Amygdala (tissue), 56 donors: ENCODE measurements around the gene NOTCH1.
"Not testable (repeated sequence)": the region's sequence is repeated elsewhere in the genome, so short reads cannot be mapped to it uniquely, and the experiment has no call there.

ENCODE experiments used
- DNase-seq, 56 donors: peaks; one replicate each; lab custom pipeline; 2025; lab: John Stamatoyannopoulos, UW

NOTCH1 gene

DNA sequence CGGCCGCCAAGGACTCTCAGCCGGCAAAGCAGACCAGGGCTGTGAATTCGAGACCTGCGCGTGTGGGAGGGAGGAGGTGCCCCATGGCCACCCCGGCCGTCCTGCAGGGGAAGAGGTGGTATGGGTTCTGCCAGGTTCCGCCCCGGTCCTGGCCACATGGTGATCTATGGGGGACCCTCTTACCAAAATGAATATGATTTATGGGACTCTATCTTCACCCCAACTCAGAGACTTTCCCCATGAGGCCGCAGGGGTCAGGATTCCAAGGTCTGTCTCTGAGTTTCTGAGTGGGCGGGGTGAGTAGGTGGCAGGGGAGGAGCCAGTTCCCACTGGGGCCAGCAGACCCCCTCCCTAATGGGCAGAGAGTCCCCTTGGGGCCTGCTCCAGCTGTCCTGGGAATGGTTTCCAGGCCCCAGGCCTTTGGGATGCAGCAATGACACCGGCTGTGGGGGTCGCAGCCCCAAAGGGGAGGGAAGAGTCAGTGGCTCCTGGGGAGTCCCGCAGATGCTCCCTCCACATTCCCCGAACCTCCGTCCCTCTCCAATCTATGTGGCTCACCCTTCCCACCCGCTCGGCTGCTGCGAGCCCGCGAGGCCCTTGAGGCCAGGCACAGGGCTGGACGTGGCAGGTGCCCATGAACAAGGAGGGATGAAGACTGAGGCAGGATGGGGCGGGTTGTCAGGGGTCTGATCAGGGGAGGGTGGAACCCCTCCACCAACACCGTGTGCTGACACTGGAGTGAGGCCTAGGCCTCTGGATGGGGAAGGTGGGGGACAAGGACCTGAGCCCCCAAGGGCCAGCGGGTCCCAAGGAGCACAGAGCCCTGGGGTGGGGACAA, 20.1 kb upstream of the NOTCH1 start:
- no peak for DNase-seq

DNA sequence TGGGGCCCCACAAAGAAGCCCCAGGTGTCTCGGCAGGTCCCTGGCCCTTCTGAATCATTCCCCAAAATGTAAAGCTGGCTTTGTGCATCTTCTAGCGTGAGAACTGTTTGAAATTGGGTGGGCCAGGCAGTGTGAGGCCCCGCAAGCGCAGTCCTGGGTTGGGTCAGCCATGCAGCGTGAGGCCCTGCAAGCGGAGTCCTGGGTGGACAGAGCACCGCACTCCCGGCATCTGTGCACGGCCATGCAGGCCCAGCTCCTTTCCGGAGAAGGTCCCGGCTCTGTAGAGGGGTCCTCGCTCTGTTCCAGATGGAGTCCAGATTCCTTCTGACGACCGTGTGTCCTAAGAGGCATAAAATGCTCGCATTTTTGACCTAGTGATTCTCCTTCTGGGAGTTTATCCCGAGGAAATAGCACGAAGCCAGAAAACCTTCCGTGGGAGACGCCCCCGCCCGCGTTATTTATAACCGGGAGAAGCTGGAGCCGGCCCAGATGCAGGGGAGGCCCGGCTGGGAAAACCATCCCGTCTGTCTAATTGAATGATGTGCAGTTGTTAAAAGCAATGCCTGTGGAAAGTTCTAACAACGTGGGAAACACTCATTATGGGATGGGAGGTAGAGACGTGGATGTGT, 19.4 kb upstream of the NOTCH1 start:
- DNase-seq = peak in 8 of 56 donors; percentile 18 to 50 (median 36)

- DNase-seq = peak in 3 of 56 donors; percentile 18 to 39 (median 30)
These were observed 18.6 kb upstream of the NOTCH1 start for GRCh38 chr9:136564379-136564988.

- DNase-seq = no peak
These were observed 17.9 kb upstream of the NOTCH1 start for GRCh38 chr9:136563646-136564325.

DNA sequence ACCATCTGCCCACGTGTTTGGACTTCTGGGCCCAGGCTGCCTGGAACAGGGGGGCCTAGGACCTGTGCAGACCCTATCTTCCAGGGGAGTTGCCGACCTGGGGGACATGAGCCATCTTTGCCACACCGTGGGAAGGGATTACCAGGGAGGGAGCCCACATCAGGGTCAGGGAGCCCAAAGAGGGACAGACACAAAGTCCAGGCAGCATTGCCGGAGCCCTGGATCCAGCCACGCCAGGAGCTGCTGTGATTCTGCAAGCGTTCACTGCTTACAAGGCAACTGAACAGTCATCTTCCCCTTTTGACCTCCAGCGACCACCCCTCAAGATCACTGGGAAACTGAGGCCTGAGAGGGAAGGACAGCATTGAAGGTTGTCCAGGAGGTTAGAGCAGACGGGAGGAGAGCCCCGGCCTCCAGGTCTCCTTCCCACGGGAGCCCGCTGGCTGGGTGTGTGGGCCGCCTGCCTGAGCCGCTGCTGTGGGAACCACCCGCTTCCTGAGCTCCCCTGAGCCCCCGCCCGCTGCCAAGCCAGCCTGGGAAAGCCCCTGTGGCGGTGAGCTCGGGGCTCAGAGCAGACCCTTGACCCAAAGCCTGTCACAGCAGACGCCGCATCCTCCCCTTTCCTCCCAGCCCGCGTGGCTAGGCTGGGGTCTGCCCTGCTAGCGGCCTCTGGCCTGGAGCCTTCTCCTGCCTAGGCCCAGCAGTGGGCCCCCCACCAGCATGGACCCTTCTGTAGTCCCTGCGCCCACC, 17.1 kb upstream of the NOTCH1 start:
- DNase-seq = no peak

GRCh38 chr9:136561779-136562178, 15.9 kb upstream of the NOTCH1 start:
- no peak for DNase-seq

DNA sequence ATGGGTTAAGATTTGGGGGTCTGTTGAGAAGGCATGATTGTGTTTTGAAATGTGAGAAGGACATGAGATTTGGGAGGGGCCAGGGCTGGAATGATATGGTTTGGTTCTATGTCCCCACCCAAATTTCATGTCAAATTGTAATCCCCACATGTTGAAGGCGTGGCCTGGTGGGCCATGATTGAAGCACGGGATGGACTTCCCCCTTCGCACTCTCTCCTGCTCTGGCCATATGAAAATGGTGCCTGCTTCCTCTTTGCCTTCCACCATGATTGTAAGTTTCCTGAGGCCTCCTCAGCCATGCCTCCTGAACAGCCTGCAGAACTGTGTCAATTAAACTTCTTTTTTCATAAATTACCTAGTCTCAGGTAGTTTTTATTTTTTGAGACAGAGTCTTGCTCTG, 14.7 kb upstream of the NOTCH1 start:
- DNase-seq = no peak

DNA sequence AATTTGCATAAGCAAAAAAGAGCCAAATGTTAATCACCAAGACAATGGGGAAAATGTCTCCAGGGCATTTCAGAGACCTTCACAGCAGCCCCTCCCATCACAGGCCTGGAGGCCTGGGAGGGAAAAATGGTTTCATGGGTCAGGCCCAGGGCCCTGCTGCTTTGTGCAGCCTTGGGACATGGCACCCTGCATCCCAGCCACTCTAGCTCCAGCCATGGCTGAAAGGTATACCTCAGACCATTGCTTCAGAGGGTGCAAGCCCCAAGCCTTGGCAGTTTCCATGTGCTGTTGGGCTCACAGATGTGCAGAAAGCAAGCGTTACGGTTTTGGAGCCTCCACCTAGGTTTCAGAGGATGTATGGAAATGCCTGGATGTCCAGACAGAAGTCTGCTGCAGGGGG, 13.5 kb upstream of the NOTCH1 start:
- not testable (repeated sequence) for DNase-seq

GRCh38 chr9:136558846-136559245, 13.0 kb upstream of the NOTCH1 start:
- DNase-seq = not testable (repeated sequence)

DNA sequence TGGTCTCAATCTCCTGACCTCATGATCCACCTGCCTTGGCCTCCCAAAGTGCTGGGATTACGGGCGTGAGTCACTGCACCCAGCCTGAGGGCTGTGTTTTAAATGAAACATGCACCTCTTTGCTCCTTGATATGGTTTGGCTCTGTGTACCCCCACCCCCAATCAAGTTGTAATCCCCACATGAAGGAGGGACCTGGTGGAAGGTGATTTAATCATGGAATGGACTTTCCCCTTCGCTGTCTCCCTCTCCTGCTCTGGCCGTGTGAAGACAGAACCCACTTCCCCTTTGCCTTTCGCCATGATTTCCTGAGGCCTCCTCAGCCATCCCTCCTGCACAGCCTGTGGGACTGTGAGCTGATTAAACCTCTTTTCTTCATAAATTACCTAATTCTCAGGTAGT, 12.5 kb upstream of the NOTCH1 start:
- DNase-seq = no peak

GRCh38 chr9:136557036-136557435, 11.2 kb upstream of the NOTCH1 start:
- no peak for DNase-seq

GRCh38 chr9:136556166-136556565, 10.3 kb upstream of the NOTCH1 start:
- no peak for DNase-seq

- no peak for DNase-seq
These were observed 9.0 kb upstream of the NOTCH1 start for GRCh38 chr9:136554870-136555269.

GRCh38 chr9:136553581-136553980, 7.7 kb upstream of the NOTCH1 start:
- DNase-seq = no peak

GRCh38 chr9:136552117-136552703, 6.4 kb upstream of the NOTCH1 start:
- DNase-seq = peak in 4 of 56 donors; percentile 16 to 36 (median 28)

GRCh38 chr9:136551401-136552116, 5.7 kb upstream of the NOTCH1 start:
- DNase-seq = peak in 2 of 56 donors; percentile 36 to 47

DNA sequence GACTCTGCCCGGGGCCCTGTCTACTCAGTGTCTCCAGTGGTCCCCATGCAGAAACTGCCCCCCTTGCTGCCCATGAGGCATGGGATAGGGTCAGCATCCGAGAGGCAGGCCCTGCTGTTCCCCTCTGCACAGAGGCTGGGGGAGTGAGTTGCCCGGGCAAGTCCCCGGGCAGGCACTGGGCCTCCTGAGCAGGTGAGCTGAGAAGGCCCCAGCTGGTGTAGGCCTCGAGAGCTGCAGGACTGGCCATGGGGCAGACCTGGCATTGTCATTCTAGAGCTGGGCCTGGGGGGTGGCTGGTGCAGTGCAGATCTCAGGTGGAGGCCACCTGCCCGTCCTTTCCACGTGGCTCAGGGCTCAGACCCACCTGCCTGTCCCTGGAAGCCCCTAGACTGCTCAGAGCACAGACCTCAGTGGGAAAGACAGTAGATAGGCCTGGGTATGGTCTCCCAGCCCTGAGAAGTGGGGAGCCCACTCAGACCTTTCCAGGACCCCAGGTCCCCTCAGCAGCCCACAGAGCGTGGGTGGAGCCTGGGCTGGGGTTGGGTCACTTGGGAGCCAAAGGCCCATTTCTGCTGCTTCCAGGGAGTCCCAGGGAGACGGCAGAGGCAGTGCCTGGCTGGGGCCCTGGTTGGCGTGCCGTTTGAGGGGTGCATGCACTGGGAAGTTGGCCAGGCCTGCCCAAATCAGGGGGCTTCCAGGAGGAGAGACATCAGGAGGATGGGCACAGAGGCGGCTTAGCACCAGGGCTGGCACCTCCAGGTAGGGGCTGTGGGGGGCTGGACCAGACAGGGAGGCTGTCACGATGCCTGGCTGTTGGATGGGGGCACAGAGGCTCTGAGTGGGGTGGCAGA, 4.8 kb upstream of the NOTCH1 start:
- no peak for DNase-seq
